ENCODE measurements around the gene PLA2G15. TPM values are rescaled to one million over a fixed set of nuclear protein-coding genes. Genes with fewer than 3 reads are reported as not detected.

PLA2G15 gene
- polyA plus RNA-seq, 2 donors: 3.9 to 5.2 TPM

DNA sequence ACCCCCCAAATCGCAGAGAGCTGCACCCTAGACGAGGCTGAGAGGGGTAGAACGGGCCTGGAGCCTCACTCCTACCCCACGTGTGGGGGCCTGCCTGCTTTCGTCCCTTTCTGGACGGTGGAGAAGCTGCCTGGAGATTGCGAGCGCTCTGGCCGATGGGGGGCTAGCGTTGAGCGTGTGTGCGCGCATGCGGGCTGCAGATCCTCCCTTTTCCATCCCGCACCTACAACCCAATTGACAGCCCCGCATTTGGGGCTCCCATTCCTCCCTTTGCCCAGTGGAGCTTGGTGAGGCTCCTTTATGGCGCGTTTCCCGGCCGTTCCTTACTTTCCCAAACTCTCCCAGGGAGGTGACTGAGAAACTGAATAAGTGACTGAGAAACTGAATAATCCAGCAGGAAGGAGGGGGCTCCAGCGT is 8.3 kb upstream of the PLA2G15 start:
- H3K4me3 ChIP-seq (ENCODE audit: low read depth in 1 of 2, low read length in 2 of 2): peak overlapping the region; percentile 61 to 86
- no peaks in the 10 kb centered on the region for H3K9me3 ChIP-seq (ENCODE audit: control insufficient read depth in 2 of 2, insufficient read depth in 1 of 2, low read depth in 1 of 2, low read length in 1 of 2)
- peak overlapping the region; percentile 91 to 97 for H3K27ac ChIP-seq (ENCODE audit: low read depth in 2 of 2, low read length in 1 of 2)
- 7 to 10% methylated on average over 20 to 21 of the region's 21 CpGs for WGBS, 2 donors
- peaks cover 8 to 9% of the 10 kb centered on the region in 2 donors for H3K36me3 ChIP-seq (ENCODE audit: control insufficient read depth in 2 of 2, insufficient read depth in 2 of 2, low read length in 1 of 2)
- no peaks in the 10 kb centered on the region for H3K27me3 ChIP-seq (ENCODE audit: control insufficient read depth in 1 of 2, insufficient read depth in 2 of 2, low read length in 2 of 2)
- peaks cover 0 to 11% of the 10 kb centered on the region in 2 donors for H3K4me1 ChIP-seq (ENCODE audit: control insufficient read depth in 2 of 2, insufficient read depth in 2 of 2, low read length in 1 of 2)

- no peaks in the 10 kb centered on the region for H3K9me3 ChIP-seq (ENCODE audit: control insufficient read depth in 2 of 2, insufficient read depth in 1 of 2, low read depth in 1 of 2, low read length in 1 of 2)
- 0 to 1% methylated on average over 60 to 72 of the region's 72 CpGs for WGBS, 2 donors
- H3K27me3 ChIP-seq (ENCODE audit: control insufficient read depth in 1 of 2, insufficient read depth in 2 of 2, low read length in 2 of 2): no peaks in the 10 kb centered on the region
- peak overlapping the region; percentile 97 to 98 for H3K27ac ChIP-seq (ENCODE audit: low read depth in 2 of 2, low read length in 1 of 2)
- H3K36me3 ChIP-seq (ENCODE audit: control insufficient read depth in 2 of 2, insufficient read depth in 2 of 2, low read length in 1 of 2): peaks cover 3% of the 10 kb centered on the region in 2 donors
- peaks cover 0 to 11% of the 10 kb centered on the region in 2 donors for H3K4me1 ChIP-seq (ENCODE audit: control insufficient read depth in 2 of 2, insufficient read depth in 2 of 2, low read length in 1 of 2)
- H3K4me3 ChIP-seq (ENCODE audit: low read depth in 1 of 2, low read length in 2 of 2): peak overlapping the region; percentile 61 to 86
These were observed 7.7 kb upstream of the PLA2G15 start for GRCh38 chr16:68237243-68238028.

DNA sequence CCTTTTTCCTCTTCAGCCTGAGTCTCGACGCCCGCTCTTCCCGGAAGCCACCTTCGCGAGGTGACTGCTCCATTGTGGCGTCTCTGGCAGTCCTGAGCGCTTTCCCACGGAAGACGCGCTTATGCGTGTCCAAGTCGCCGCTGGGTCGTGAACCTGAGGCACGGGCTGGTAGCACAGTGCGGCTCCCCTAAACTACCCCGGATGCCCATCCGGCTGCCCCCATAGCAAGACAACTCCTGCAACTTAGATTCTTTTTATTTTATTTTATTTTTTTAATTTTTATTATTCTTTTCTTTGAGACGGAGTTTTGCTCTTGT is 7.2 kb upstream of the PLA2G15 start:
- Histone ChIP-seq H3K4me1 (ENCODE audit: control insufficient read depth in 2 of 2, insufficient read depth in 2 of 2, low read length in 1 of 2) (peaks cover 0 to 11% of the 10 kb centered on the region in 2 donors), H3K27ac (ENCODE audit: low read depth in 2 of 2, low read length in 1 of 2) (peak overlapping the region; percentile 94 to 98), H3K36me3 (ENCODE audit: control insufficient read depth in 2 of 2, insufficient read depth in 2 of 2, low read length in 1 of 2) (peaks cover 0 to 2% of the 10 kb centered on the region in 2 donors), H3K4me3 (ENCODE audit: low read depth in 1 of 2, low read length in 2 of 2) (peak overlapping the region; percentile 57 to 86), H3K27me3 (ENCODE audit: control insufficient read depth in 1 of 2, insufficient read depth in 2 of 2, low read length in 2 of 2) (no peaks in the 10 kb centered on the region), H3K9me3 (ENCODE audit: control insufficient read depth in 2 of 2, insufficient read depth in 1 of 2, low read depth in 1 of 2, low read length in 1 of 2) (no peaks in the 10 kb centered on the region)
- WGBS, 2 donors: 11 to 14% methylated on average over 20 of the region's 20 CpGs

GRCh38 chr16:68242085-68242484 is 3.1 kb upstream of the PLA2G15 start:
- H3K36me3 ChIP-seq (ENCODE audit: control insufficient read depth in 2 of 2, insufficient read depth in 2 of 2, low read length in 1 of 2): no peaks in the 10 kb centered on the region
- H3K4me3 ChIP-seq (ENCODE audit: low read depth in 1 of 2, low read length in 2 of 2): no peak overlapping the region
- H3K9me3 ChIP-seq (ENCODE audit: control insufficient read depth in 2 of 2, insufficient read depth in 1 of 2, low read depth in 1 of 2, low read length in 1 of 2): no peaks in the 10 kb centered on the region
- peaks cover 6 to 24% of the 10 kb centered on the region in 2 donors for H3K4me1 ChIP-seq (ENCODE audit: control insufficient read depth in 2 of 2, insufficient read depth in 2 of 2, low read length in 1 of 2)
- no peak overlapping the region for H3K27ac ChIP-seq (ENCODE audit: low read depth in 2 of 2, low read length in 1 of 2)
- WGBS, 2 donors: 85 to 86% methylated on average over 7 of the region's 7 CpGs
- H3K27me3 ChIP-seq (ENCODE audit: control insufficient read depth in 1 of 2, insufficient read depth in 2 of 2, low read length in 2 of 2): no peaks in the 10 kb centered on the region

- Histone ChIP-seq H3K27ac (ENCODE audit: low read depth in 2 of 2, low read length in 1 of 2) (no peak overlapping the region), H3K9me3 (ENCODE audit: control insufficient read depth in 2 of 2, insufficient read depth in 1 of 2, low read depth in 1 of 2, low read length in 1 of 2) (no peaks in the 10 kb centered on the region), H3K4me3 (ENCODE audit: low read depth in 1 of 2, low read length in 2 of 2) (no peak overlapping the region), H3K27me3 (ENCODE audit: control insufficient read depth in 1 of 2, insufficient read depth in 2 of 2, low read length in 2 of 2) (no peaks in the 10 kb centered on the region), H3K4me1 (ENCODE audit: control insufficient read depth in 2 of 2, insufficient read depth in 2 of 2, low read length in 1 of 2) (peaks cover 6 to 23% of the 10 kb centered on the region in 2 donors), H3K36me3 (ENCODE audit: control insufficient read depth in 2 of 2, insufficient read depth in 2 of 2, low read length in 1 of 2) (no peaks in the 10 kb centered on the region)
- WGBS, 2 donors: 81 to 83% methylated on average over 9 of the region's 9 CpGs
These were observed 2.0 kb upstream of the PLA2G15 start for GRCh38 chr16:68242926-68243858.

- H3K9me3 ChIP-seq (ENCODE audit: control insufficient read depth in 2 of 2, insufficient read depth in 1 of 2, low read depth in 1 of 2, low read length in 1 of 2): no peaks in the 10 kb centered on the region
- H3K4me3 ChIP-seq (ENCODE audit: low read depth in 1 of 2, low read length in 2 of 2): peak overlapping the region; percentile 77 to 87
- H3K27me3 ChIP-seq (ENCODE audit: control insufficient read depth in 1 of 2, insufficient read depth in 2 of 2, low read length in 2 of 2): no peaks in the 10 kb centered on the region
- peaks cover 6 to 23% of the 10 kb centered on the region in 2 donors for H3K4me1 ChIP-seq (ENCODE audit: control insufficient read depth in 2 of 2, insufficient read depth in 2 of 2, low read length in 1 of 2)
- H3K36me3 ChIP-seq (ENCODE audit: control insufficient read depth in 2 of 2, insufficient read depth in 2 of 2, low read length in 1 of 2): no peaks in the 10 kb centered on the region
- WGBS, 2 donors: 9% methylated on average over 20 of the region's 20 CpGs
- no peak overlapping the region for H3K27ac ChIP-seq (ENCODE audit: low read depth in 2 of 2, low read length in 1 of 2)
These were observed 681 bp upstream of the PLA2G15 start for GRCh38 chr16:68244481-68244902.

DNA sequence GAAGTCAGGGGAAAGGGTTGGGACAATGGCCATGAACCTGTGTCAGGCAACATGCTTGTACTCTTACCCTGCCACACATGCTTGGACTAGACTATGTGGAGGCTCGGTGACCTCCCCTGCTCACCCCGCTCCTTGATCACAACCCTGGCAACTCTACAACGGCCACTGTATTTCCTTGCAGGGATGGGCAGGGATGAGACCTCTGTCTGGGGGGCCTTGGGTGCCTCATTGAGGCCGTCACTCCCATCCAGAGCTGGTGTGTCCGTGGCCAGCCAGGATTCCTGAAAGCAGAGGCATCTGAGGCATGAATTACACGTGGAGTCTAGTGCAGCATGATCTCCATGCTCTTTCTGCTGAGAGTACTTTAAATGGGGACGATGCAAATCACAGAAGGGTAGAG is 948 bp downstream of the PLA2G15 start:
- Histone ChIP-seq H3K9me3 (ENCODE audit: control insufficient read depth in 2 of 2, insufficient read depth in 1 of 2, low read depth in 1 of 2, low read length in 1 of 2) (no peaks in the 10 kb centered on the region), H3K36me3 (ENCODE audit: control insufficient read depth in 2 of 2, insufficient read depth in 2 of 2, low read length in 1 of 2) (no peaks in the 10 kb centered on the region), H3K4me3 (ENCODE audit: low read depth in 1 of 2, low read length in 2 of 2) (peak overlapping the region; percentile 77 to 87), H3K27ac (ENCODE audit: low read depth in 2 of 2, low read length in 1 of 2) (peak overlapping the region in 1 of 2 donors; percentile 15), H3K4me1 (ENCODE audit: control insufficient read depth in 2 of 2, insufficient read depth in 2 of 2, low read length in 1 of 2) (peaks cover 6 to 19% of the 10 kb centered on the region in 2 donors), H3K27me3 (ENCODE audit: control insufficient read depth in 1 of 2, insufficient read depth in 2 of 2, low read length in 2 of 2) (no peaks in the 10 kb centered on the region)
- WGBS, 2 donors: 81 to 85% methylated on average over 7 of the region's 7 CpGs

GRCh38 chr16:68246666-68247065 is 1.5 kb downstream of the PLA2G15 start:
- H3K4me3 ChIP-seq (ENCODE audit: low read depth in 1 of 2, low read length in 2 of 2): no peak overlapping the region
- no peaks in the 10 kb centered on the region for H3K36me3 ChIP-seq (ENCODE audit: control insufficient read depth in 2 of 2, insufficient read depth in 2 of 2, low read length in 1 of 2)
- H3K4me1 ChIP-seq (ENCODE audit: control insufficient read depth in 2 of 2, insufficient read depth in 2 of 2, low read length in 1 of 2): peaks cover 6 to 19% of the 10 kb centered on the region in 2 donors
- no peaks in the 10 kb centered on the region for H3K27me3 ChIP-seq (ENCODE audit: control insufficient read depth in 1 of 2, insufficient read depth in 2 of 2, low read length in 2 of 2)
- no peaks in the 10 kb centered on the region for H3K9me3 ChIP-seq (ENCODE audit: control insufficient read depth in 2 of 2, insufficient read depth in 1 of 2, low read depth in 1 of 2, low read length in 1 of 2)
- WGBS, 2 donors: 65 to 74% methylated on average over 5 of the region's 5 CpGs
- peak overlapping the region in 1 of 2 donors; percentile 15 for H3K27ac ChIP-seq (ENCODE audit: low read depth in 2 of 2, low read length in 1 of 2)

GRCh38 chr16:68247400-68247799 is 2.2 kb downstream of the PLA2G15 start:
- no peak overlapping the region for H3K27ac ChIP-seq (ENCODE audit: low read depth in 2 of 2, low read length in 1 of 2)
- 83 to 89% methylated on average over 4 of the region's 4 CpGs for WGBS, 2 donors
- peaks cover 6 to 19% of the 10 kb centered on the region in 2 donors for H3K4me1 ChIP-seq (ENCODE audit: control insufficient read depth in 2 of 2, insufficient read depth in 2 of 2, low read length in 1 of 2)
- no peaks in the 10 kb centered on the region for H3K9me3 ChIP-seq (ENCODE audit: control insufficient read depth in 2 of 2, insufficient read depth in 1 of 2, low read depth in 1 of 2, low read length in 1 of 2)
- no peak overlapping the region for H3K4me3 ChIP-seq (ENCODE audit: low read depth in 1 of 2, low read length in 2 of 2)
- no peaks in the 10 kb centered on the region for H3K36me3 ChIP-seq (ENCODE audit: control insufficient read depth in 2 of 2, insufficient read depth in 2 of 2, low read length in 1 of 2)
- no peaks in the 10 kb centered on the region for H3K27me3 ChIP-seq (ENCODE audit: control insufficient read depth in 1 of 2, insufficient read depth in 2 of 2, low read length in 2 of 2)

Measured in esophagus (tissue), 2 donors.